Esophagus muscularis mucosa (tissue), 4 donors: ENCODE data around the gene ANP32E. TPM values are rescaled to one million over a fixed set of nuclear protein-coding genes. Genes with fewer than 3 reads are reported as not detected.
"Not testable (repeated sequence)": the region's sequence is repeated elsewhere in the genome, so short reads cannot be mapped to it uniquely, and the experiment has no call there.

Experiments used
- DNase-seq: peaks from one replicate; pipeline ENCODE4 v3.0.0-alpha.2; 2017; ENCODE audit errors: extremely low spot score
- H3K27ac ChIP-seq, 4 donors: fragments of 200-600 bp; sonication (generic); replicated peaks in 1 of 4; 1 replicate in 3 of 4; 2 replicates in 1 of 4; pipeline ENCODE4 v1.5.1; 2016 to 2019; ENCODE audit warnings: mild to moderate bottlenecking in 1 of 4
- H3K27me3 ChIP-seq, 4 donors: fragments of 200-600 bp; sonication (generic); one replicate each; pipeline versions ENCODE4 v1.5.1 to v1.6.0; 2016 to 2019
- H3K36me3 ChIP-seq, 4 donors: fragments of 200-600 bp; sonication (generic); one replicate each; pipeline ENCODE4 v1.5.1; 2016 to 2019
- H3K4me1 ChIP-seq, 4 donors: fragments of 200-600 bp; sonication (generic); one replicate each; pipeline ENCODE4 v1.5.1; 2016 to 2019
- H3K4me3 ChIP-seq, 4 donors: fragments of 200-600 bp; sonication (generic); 1 replicate in 2 of 4; 2 replicates in 2 of 4; pipeline ENCODE4 v1.5.1; 2016 to 2019; ENCODE audit warnings: mild to moderate bottlenecking in 4 of 4, moderate library complexity in 1 of 4
- H3K9me3 ChIP-seq, 4 donors: fragments of 200-600 bp; sonication (generic); 1 replicate in 3 of 4; 2 replicates in 1 of 4; pipeline ENCODE4 v1.5.1; 2016 to 2019
- CTCF ChIP-seq, 3 experiments: fragments of 200-600 bp in 2 of 3; fragments of 450-650 bp in 1 of 3; sonication (generic) in 2 of 3; IDR thresholded peaks; one replicate each; pipeline ENCODE4 v1.5.1; 2017 to 2019; ENCODE audit warnings: antibody characterized with exemption in 3 of 3, mild to moderate bottlenecking in 2 of 3, moderate library complexity in 1 of 3
- EP300 ChIP-seq: sonication (generic); formaldehyde crosslinking; IDR thresholded peaks from one replicate; pipeline ENCODE4 v1.6.1; 2017; ENCODE audit warnings: antibody characterized with exemption
- POLR2A ChIP-seq: fragments of 450-650 bp; IDR thresholded peaks from one replicate; pipeline ENCODE4 v1.6.1; 2017; ENCODE audit warnings: antibody characterized with exemption, moderate library complexity, mild to moderate bottlenecking, low read depth
- POLR2AphosphoS5 ChIP-seq, 2 donors: sonication (generic); formaldehyde crosslinking; IDR thresholded peaks; one replicate each; pipeline ENCODE4 v1.6.1; 2017; ENCODE audit warnings: antibody characterized with exemption in 2 of 2
- WGBS: methylation state at CpG from one replicate; pipeline ENCODE4 v1.1.5; 2018; 5-methylcytosine and 5-hydroxymethylcytosine counted together
- intact Hi-C: fragments of 100-400 bp; cut with DNase I; formaldehyde crosslinking; loops from one replicate; pipeline ENCODE4 v1.15.1; 2023
- total RNA-seq, 4 donors: library from RNA; depleted of rRNA; stranded (reverse); fragments of >200 nt; gene quantifications; one replicate each; pipeline versions ENCODE4 v1.1.0 to v1.2.1, GENCODE V29; 2016

ANP32E gene
- total RNA-seq, 4 donors from 2014 or later, result 15.6 to 20.3 (median 18.6) TPM

DNA sequence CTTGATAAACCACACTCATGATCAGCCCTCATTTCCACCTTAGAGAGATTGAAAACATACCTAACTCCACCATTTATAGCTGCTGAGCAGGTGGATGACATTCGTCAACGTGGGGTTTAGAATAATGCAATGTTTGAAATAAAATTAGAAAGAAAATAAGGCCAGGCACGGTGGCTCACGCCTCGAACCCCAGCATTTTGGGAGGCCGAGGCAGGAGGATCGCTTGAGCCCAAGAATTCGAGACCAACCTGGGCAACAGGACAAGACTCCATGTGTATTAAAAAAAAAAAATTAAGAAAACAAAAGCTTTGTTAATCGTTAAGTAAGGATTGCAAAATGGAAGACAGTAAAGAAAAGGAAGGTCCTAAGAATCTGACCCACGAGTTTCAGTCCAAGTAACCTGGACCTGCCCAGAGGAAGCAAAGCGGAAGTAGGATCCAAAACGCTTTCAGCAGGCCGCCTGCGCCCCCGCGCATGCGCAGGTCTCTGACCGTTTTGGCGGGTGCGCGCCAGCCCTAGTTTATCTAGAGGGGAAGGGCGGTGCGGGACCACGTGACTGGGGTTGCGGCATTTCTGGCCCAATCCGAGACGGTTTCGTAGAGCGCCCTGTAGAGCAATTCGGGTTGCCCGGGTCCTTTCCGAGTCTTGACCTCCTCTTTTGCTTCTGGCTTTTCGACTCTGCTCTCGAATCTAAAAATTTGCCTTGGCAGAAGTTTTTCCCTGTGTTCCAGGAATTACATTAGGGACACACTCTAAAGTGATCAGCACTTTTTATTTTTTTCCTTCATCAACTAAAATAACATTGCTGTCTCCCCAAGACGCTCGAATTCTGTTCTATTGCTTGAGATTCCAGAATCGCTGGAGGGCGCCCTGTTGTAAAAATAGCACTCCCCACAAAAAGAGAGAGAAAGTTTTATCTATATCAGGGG lies 22.5 kb downstream of the ANP32E start:
- Histone ChIP-seq H3K36me3 (no peaks in the 10 kb centered on the region), H3K27me3 (no peaks in the 10 kb centered on the region), H3K9me3 (no peaks in the 10 kb centered on the region), H3K27ac (peak overlapping the region; percentile 77 to 87 (median 84)), H3K4me1 (peaks cover 4 to 11% (median 5%) of the 10 kb centered on the region in 4 donors), H3K4me3 (peak overlapping the region; percentile 50 to 62 (median 54))
- peak; percentile 99 for DNase-seq
- intact Hi-C loops, result no loop called here
- TF ChIP-seq CTCF (IDR thresholded peaks at IDR 0.05), result peak; percentile 35 to 44 (median 40)
- no peak for TF ChIP-seq POLR2A
- TF ChIP-seq POLR2AphosphoS5 (IDR thresholded peaks at IDR 0.05), result peak; percentile 86 to 90
- whole genome bisulfite sequencing, result 18% methylated on average over 38 of the region's 38 CpGs

DNA sequence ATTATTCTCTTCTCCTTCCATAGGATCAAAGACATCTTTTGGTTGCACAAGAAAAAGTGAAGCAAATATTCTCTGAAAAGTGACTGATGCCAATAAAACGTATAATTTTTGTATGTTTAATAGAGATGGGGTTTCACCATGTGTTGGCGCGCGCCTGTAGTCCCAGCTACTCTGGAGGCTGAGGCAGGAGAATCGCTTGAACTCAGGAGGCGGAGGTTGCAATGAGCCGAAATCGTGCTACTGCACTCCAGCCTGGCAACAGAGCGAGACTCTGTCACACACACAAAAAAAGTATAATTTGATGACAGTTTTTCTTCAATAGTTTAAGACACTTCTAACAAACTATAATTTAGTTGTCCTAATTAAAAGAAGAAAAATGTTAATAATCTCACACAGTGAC lies 23.8 kb downstream of the ANP32E start:
- intact Hi-C loops, result no loop called here
- Histone ChIP-seq H3K36me3 (no peaks in the 10 kb centered on the region), H3K27me3 (no peaks in the 10 kb centered on the region), H3K9me3 (no peaks in the 10 kb centered on the region), H3K4me3 (no peak overlapping the region), H3K27ac (no peak overlapping the region), H3K4me1 (peaks cover 4 to 11% (median 5%) of the 10 kb centered on the region in 4 donors)
- no peak for DNase-seq
- 97% methylated on average over 9 of the region's 9 CpGs for WGBS
- TF ChIP-seq EP300 (no peak), POLR2A (no peak), CTCF (IDR thresholded peaks at IDR 0.05) (no peak), POLR2AphosphoS5 (IDR thresholded peaks at IDR 0.05) (no peak)

DNA sequence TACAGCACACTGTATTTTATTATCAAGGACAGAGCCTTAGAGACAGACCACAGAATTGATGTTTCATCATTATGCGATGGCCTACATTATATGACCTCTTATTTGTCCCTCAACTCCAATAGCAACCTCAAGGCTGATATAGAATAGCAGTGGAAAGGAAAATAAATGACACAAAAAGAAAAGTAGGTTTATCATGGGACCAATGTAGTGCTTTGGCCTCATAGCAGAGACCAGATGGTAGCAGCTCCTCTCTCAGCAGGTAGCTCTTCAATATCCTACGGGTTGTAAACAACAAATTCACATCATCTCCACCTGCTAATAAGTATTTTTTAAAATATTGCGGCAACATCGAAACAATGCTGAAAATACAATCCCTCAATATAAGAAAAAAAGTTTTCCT lies 25.2 kb downstream of the ANP32E start:
- WGBS, result 79% methylated on average over 4 of the region's 4 CpGs
- no peak overlapping the region for H3K4me3 ChIP-seq
- H3K27ac ChIP-seq, result no peak overlapping the region
- H3K9me3 ChIP-seq, result no peaks in the 10 kb centered on the region
- no peaks in the 10 kb centered on the region for H3K36me3 ChIP-seq
- intact Hi-C loops, result no loop called here
- TF ChIP-seq POLR2AphosphoS5 (IDR thresholded peaks at IDR 0.05) (no peak), POLR2A (no peak), CTCF (IDR thresholded peaks at IDR 0.05) (no peak), EP300 (no peak)
- H3K27me3 ChIP-seq, result no peaks in the 10 kb centered on the region
- H3K4me1 ChIP-seq, result peaks cover 4 to 11% (median 5%) of the 10 kb centered on the region in 4 donors
- DNase-seq, result no peak

- DNase-seq, result no peak
- H3K4me3 ChIP-seq, result no peak overlapping the region
- H3K27me3 ChIP-seq, result no peaks in the 10 kb centered on the region
- no peak for TF ChIP-seq POLR2A
- TF ChIP-seq POLR2AphosphoS5 (IDR thresholded peaks at IDR 0.05), result no peak
- TF ChIP-seq EP300, result no peak
- no peak for TF ChIP-seq CTCF (IDR thresholded peaks at IDR 0.05)
- H3K4me1 ChIP-seq, result peaks cover 4 to 11% (median 5%) of the 10 kb centered on the region in 4 donors
- no peaks in the 10 kb centered on the region for H3K9me3 ChIP-seq
- 93% methylated on average over 4 of the region's 4 CpGs for WGBS
- intact Hi-C loops, result no loop called here
- H3K36me3 ChIP-seq, result no peaks in the 10 kb centered on the region
- no peak overlapping the region for H3K27ac ChIP-seq
These were observed 25.8 kb downstream of the ANP32E start for GRCh38 chr1:150210091-150210490.

DNA sequence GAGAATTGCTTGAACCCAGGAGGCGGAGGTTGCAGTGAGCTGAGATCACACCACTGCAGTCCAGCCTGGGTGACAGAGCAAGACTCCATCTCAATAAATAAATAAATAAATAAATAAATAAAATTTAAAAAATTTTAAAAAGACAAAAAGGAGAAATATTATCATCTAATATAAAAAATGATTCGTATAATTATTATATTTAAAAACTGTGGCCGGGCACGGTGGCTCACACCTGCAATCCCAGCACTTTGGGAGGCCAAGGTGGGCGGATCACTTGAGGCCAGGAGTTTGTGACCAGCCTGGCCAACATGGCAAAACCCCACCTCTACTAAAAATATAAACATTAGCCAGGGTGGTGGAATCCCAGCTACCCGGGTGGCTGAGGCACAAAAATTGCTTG lies 27.5 kb downstream of the ANP32E start:
- H3K4me3 ChIP-seq, intact Hi-C loops, H3K4me1 ChIP-seq, H3K27me3 ChIP-seq, H3K9me3 ChIP-seq, H3K36me3 ChIP-seq, H3K27ac ChIP-seq: not testable (repeated sequence)
- 85% methylated on average over 6 of the region's 6 CpGs for WGBS
- DNase-seq, result peak; percentile 8
